ENCODE results near the gene KIN.
"Not testable (repeated sequence)": the region's sequence is repeated elsewhere in the genome, so short reads cannot be mapped to it uniquely, and the experiment has no call there.

Gene KIN

DNA sequence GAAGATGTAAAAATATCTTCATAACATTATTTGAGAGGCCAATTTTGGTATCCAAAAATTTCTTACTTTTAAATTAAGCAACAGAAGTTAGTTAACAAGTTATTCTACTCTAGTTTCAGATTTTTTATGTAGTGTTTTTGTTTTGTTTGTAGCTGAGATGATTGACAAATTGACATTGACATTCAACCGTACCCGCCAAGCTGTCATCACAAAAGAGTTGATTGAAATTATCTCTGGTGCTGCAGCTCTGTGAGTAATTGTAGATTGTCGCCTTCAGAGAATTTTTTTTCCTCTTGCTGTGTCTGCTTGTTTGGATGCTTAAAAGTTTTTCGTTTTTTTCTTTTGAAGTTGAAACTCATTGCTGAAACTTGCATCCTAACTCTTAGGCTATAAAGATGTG is 14.8 kb upstream of the KIN start:
- H3K4me3 ChIP-seq (ENCODE audit: low read depth in 1 of 2, low read length in 2 of 2), result no peak overlapping the region
- H3K27ac ChIP-seq (ENCODE audit: low read depth, low read length), result no peak overlapping the region
- H3K9me3 ChIP-seq (ENCODE audit: control insufficient read depth in 1 of 2, low read length in 2 of 2), result no peaks in the 10 kb centered on the region
- H3K4me1 ChIP-seq (ENCODE audit: control insufficient read depth in 1 of 2, insufficient read depth in 2 of 2, low read length in 2 of 2), result no peaks in the 10 kb centered on the region
- peaks cover 46 to 74% of the 10 kb centered on the region in 2 donors for H3K36me3 ChIP-seq (ENCODE audit: control insufficient read depth in 1 of 2, insufficient read depth in 2 of 2, low read length in 2 of 2)
- H3K9ac ChIP-seq (ENCODE audit: low read depth in 1 of 2, low read length in 2 of 2), result no peak overlapping the region
- H3K27me3 ChIP-seq (ENCODE audit: control insufficient read depth in 1 of 2, insufficient read depth in 2 of 2, low read length in 2 of 2), result no peaks in the 10 kb centered on the region

DNA sequence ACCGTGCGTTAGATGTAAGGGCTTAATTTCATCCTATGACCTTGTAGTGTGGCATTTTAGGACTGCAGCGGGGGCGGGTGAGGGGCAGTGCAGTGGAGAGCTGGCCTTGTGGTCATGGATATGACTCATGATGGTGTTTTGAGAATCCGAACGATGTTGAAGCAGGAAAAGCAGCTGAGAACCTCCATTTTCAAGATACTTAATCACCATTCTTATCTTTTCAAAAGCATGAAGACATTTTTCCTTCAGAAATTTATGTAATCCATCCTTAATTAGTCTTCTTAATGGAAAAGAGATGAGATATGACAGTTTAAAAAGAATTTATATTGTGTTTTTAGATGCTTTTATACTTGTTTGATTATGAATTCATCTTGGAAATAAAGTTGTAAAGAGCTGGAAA is 9.8 kb upstream of the KIN start:
- Histone ChIP-seq H3K9me3 (ENCODE audit: control insufficient read depth in 1 of 2, low read length in 2 of 2) (no peaks in the 10 kb centered on the region), H3K36me3 (ENCODE audit: control insufficient read depth in 1 of 2, insufficient read depth in 2 of 2, low read length in 2 of 2) (peaks cover 34 to 51% of the 10 kb centered on the region in 2 donors), H3K4me3 (ENCODE audit: low read depth in 1 of 2, low read length in 2 of 2) (no peak overlapping the region), H3K4me1 (ENCODE audit: control insufficient read depth in 1 of 2, insufficient read depth in 2 of 2, low read length in 2 of 2) (peaks cover 0 to 6% of the 10 kb centered on the region in 2 donors), H3K9ac (ENCODE audit: low read depth in 1 of 2, low read length in 2 of 2) (no peak overlapping the region), H3K27ac (ENCODE audit: low read depth, low read length) (no peak overlapping the region), H3K27me3 (ENCODE audit: control insufficient read depth in 1 of 2, insufficient read depth in 2 of 2, low read length in 2 of 2) (no peaks in the 10 kb centered on the region)

DNA sequence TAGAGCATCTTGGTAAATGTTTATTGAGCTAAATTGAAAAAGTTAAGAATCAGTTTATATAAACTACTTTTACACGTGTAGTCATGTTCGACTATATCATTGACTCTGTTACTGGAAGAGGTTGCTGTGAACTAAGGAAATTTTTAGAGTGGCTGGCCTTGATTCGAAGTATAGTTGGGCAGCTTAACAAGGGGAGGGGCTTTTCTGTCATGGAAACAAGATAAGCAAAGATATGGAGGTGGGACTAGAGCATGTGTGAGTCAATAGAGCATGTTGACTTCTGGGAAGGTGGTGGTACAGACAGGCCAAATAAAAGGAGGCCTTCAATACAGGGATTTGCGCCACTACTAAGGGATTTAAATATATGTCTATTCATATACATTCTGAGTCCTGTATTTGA is 7.8 kb upstream of the KIN start:
- H3K27ac ChIP-seq (ENCODE audit: low read depth, low read length), result no peak overlapping the region
- peaks cover 0 to 16% of the 10 kb centered on the region in 2 donors for H3K4me1 ChIP-seq (ENCODE audit: control insufficient read depth in 1 of 2, insufficient read depth in 2 of 2, low read length in 2 of 2)
- H3K9me3 ChIP-seq (ENCODE audit: control insufficient read depth in 1 of 2, low read length in 2 of 2), result no peaks in the 10 kb centered on the region
- H3K36me3 ChIP-seq (ENCODE audit: control insufficient read depth in 1 of 2, insufficient read depth in 2 of 2, low read length in 2 of 2), result peaks cover 24 to 36% of the 10 kb centered on the region in 2 donors
- no peak overlapping the region for H3K4me3 ChIP-seq (ENCODE audit: low read depth in 1 of 2, low read length in 2 of 2)
- no peak overlapping the region for H3K9ac ChIP-seq (ENCODE audit: low read depth in 1 of 2, low read length in 2 of 2)
- H3K27me3 ChIP-seq (ENCODE audit: control insufficient read depth in 1 of 2, insufficient read depth in 2 of 2, low read length in 2 of 2), result no peaks in the 10 kb centered on the region

DNA sequence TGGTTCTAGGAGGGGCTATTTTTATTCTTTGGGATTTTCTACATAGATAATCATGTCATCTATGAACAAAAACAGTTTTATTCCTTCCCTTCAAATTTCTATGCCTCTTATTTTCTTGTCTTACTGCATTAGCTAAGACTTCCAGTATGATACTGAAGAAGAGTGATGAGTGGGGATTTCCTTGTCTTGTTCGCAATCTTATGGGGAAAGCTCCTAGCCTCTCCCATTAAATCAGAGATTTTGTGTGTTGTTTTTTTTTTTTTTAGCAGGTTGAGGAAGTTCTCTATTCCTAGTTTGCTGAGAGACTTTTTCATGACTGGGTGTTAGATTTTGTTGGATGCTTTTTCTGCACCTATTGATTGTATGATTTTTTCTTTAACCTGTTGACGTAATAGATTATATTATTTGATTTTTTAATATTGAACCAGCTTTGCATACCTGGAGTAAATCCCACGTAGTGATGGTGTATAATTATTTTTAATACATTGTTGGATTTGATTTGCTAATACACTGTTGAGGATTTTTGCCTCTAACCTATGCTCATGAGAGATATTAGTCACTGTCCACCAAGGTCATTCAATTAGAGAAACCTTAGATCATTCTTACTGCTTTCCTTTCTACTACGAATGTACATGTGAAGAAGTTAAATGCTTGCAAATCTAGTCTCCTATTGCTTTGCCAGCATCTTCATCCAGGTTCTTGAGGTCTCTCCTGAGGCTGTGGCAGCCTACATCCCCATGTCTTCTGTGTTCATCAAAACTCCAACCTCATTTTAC is 6.6 kb upstream of the KIN start:
- no peak overlapping the region for H3K9ac ChIP-seq (ENCODE audit: low read depth in 1 of 2, low read length in 2 of 2)
- no peaks in the 10 kb centered on the region for H3K27me3 ChIP-seq (ENCODE audit: control insufficient read depth in 1 of 2, insufficient read depth in 2 of 2, low read length in 2 of 2)
- H3K27ac ChIP-seq (ENCODE audit: low read depth, low read length), result no peak overlapping the region
- peaks cover 6 to 27% of the 10 kb centered on the region in 2 donors for H3K4me1 ChIP-seq (ENCODE audit: control insufficient read depth in 1 of 2, insufficient read depth in 2 of 2, low read length in 2 of 2)
- no peaks in the 10 kb centered on the region for H3K9me3 ChIP-seq (ENCODE audit: control insufficient read depth in 1 of 2, low read length in 2 of 2)
- H3K4me3 ChIP-seq (ENCODE audit: low read depth in 1 of 2, low read length in 2 of 2), result no peak overlapping the region
- H3K36me3 ChIP-seq (ENCODE audit: control insufficient read depth in 1 of 2, insufficient read depth in 2 of 2, low read length in 2 of 2), result peaks cover 20 to 27% of the 10 kb centered on the region in 2 donors

DNA sequence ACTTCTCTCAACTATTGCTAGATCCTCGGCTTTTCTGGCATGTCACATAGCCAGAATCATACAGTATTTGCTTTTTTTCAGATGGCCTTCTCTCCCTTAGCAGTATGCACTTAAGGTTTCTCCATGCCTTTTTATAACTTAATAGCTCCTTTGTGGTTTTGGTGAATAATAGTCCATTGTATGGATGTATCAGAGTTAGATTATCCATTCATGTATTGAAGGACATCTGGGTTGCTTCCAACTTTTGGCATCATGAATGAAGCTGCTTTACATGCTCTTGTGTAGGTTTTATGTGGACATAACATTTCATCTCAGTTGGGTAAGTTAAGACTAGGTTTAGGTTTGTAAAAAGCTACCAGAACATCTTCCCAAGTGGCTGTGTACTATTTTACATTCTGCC is 4.7 kb upstream of the KIN start:
- peaks cover 9 to 17% of the 10 kb centered on the region in 2 donors for H3K36me3 ChIP-seq (ENCODE audit: control insufficient read depth in 1 of 2, insufficient read depth in 2 of 2, low read length in 2 of 2)
- no peaks in the 10 kb centered on the region for H3K9me3 ChIP-seq (ENCODE audit: control insufficient read depth in 1 of 2, low read length in 2 of 2)
- no peak overlapping the region for H3K27ac ChIP-seq (ENCODE audit: low read depth, low read length)
- H3K4me3 ChIP-seq (ENCODE audit: low read depth in 1 of 2, low read length in 2 of 2), result no peak overlapping the region
- peaks cover 17 to 32% of the 10 kb centered on the region in 2 donors for H3K4me1 ChIP-seq (ENCODE audit: control insufficient read depth in 1 of 2, insufficient read depth in 2 of 2, low read length in 2 of 2)
- H3K27me3 ChIP-seq (ENCODE audit: control insufficient read depth in 1 of 2, insufficient read depth in 2 of 2, low read length in 2 of 2), result no peaks in the 10 kb centered on the region
- H3K9ac ChIP-seq (ENCODE audit: low read depth in 1 of 2, low read length in 2 of 2), result no peak overlapping the region

DNA sequence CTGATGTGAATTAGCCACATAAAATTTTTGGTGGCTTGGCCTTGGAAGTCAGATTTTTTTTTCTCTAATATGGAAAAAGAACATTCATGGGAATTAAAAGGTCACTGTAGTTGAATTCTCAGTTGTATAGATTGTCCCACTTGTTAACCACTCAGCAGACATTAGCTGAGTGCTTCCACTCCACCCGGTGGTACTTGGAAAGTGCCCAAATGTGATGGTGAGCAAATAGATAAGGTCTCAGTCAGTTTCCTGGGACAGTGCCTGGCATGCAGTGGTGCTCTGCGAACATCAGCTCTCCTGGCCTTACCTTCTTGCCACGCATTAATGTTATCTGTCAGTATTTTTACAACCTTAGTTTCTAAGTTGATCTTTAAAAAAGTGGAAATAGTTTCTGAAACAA is 1.6 kb upstream of the KIN start:
- Histone ChIP-seq H3K9ac (ENCODE audit: low read depth in 1 of 2, low read length in 2 of 2) (peak overlapping the region; percentile 87 to 97), H3K9me3 (ENCODE audit: control insufficient read depth in 1 of 2, low read length in 2 of 2) (no peaks in the 10 kb centered on the region), H3K27me3 (ENCODE audit: control insufficient read depth in 1 of 2, insufficient read depth in 2 of 2, low read length in 2 of 2) (no peaks in the 10 kb centered on the region), H3K27ac (ENCODE audit: low read depth, low read length) (no peak overlapping the region), H3K4me3 (ENCODE audit: low read depth in 1 of 2, low read length in 2 of 2) (peak overlapping the region; percentile 94 to 98), H3K4me1 (ENCODE audit: control insufficient read depth in 1 of 2, insufficient read depth in 2 of 2, low read length in 2 of 2) (peaks cover 26 to 38% of the 10 kb centered on the region in 2 donors), H3K36me3 (ENCODE audit: control insufficient read depth in 1 of 2, insufficient read depth in 2 of 2, low read length in 2 of 2) (peaks cover 0 to 8% of the 10 kb centered on the region in 2 donors)

DNA sequence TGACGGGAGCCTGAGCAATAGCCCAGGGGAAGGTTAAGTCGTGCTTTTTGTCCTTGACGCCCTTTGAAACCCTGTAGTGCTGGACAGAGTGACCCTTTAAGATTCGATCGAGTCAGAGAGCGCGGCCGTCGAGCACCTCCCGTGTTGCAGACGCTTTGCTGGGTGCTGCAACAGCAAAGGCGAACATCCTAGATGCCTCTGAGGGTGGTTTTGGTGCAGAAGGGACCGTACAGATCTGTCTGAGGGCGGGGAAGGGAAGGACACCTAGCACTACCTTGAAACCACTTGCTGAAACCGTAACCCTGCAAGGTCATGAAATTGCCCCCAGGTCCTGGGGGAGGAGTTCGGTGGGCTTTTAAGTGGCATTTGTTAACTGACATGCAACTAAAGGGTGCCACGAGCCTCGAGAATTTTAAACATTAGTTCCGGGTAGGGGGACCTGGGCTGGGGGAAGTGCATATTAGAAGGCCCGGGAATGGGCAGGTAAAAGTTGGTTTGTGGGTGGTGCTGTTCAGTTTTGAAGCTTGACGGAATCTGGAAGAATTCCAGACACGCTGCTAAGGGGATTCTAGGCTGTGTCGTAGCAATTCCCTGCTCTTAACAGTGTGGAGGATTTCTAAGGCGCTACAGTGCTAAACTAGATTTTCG is 970 bp upstream of the KIN start:
- Histone ChIP-seq H3K9ac (ENCODE audit: low read depth in 1 of 2, low read length in 2 of 2) (peak overlapping the region; percentile 87 to 97), H3K36me3 (ENCODE audit: control insufficient read depth in 1 of 2, insufficient read depth in 2 of 2, low read length in 2 of 2) (peaks cover 0 to 8% of the 10 kb centered on the region in 2 donors), H3K4me1 (ENCODE audit: control insufficient read depth in 1 of 2, insufficient read depth in 2 of 2, low read length in 2 of 2) (peaks cover 26 to 36% of the 10 kb centered on the region in 2 donors)

DNA sequence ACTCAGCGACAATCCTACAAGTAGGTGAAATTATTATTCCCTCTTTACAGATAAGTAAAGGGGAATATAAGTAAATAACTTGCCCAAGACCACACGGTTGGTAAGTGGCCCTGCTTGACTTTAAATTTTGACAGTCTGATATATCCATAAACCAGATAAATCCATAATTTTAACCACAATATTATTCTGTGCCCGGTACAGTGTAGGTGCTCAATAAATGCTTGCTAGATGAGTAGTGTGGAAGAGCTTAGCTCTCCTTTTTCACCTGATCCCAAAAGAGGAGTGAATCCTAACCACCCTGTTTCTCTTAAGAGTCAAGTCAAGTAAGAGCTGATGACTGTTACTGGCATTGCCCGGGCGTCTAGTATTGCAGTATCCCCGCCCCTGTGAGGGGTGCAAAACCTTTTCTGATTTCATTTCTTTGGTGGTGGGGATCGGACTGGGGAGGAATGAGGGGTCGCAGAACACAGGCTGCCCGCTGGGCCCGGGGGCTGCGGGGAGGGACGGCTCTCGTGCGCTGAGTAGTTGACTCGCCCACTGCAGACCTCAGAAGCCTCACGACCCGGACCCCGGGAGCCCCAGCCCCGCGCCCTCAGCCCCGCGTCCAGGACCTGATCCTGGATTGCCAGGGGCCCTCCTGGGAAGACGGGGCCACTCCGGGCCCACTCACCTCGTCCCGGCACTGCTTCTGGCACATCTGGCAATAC is 490 bp downstream of the KIN start:
- peak overlapping the region; percentile 94 to 98 for H3K4me3 ChIP-seq (ENCODE audit: low read depth in 1 of 2, low read length in 2 of 2)
- H3K4me1 ChIP-seq (ENCODE audit: control insufficient read depth in 1 of 2, insufficient read depth in 2 of 2, low read length in 2 of 2), result peaks cover 26 to 31% of the 10 kb centered on the region in 2 donors
- H3K27me3 ChIP-seq (ENCODE audit: control insufficient read depth in 1 of 2, insufficient read depth in 2 of 2, low read length in 2 of 2), result no peaks in the 10 kb centered on the region
- peaks cover 0 to 3% of the 10 kb centered on the region in 2 donors for H3K36me3 ChIP-seq (ENCODE audit: control insufficient read depth in 1 of 2, insufficient read depth in 2 of 2, low read length in 2 of 2)
- peak overlapping the region; percentile 87 to 97 for H3K9ac ChIP-seq (ENCODE audit: low read depth in 1 of 2, low read length in 2 of 2)
- H3K27ac ChIP-seq (ENCODE audit: low read depth, low read length), result peak overlapping the region; percentile 48
- no peaks in the 10 kb centered on the region for H3K9me3 ChIP-seq (ENCODE audit: control insufficient read depth in 1 of 2, low read length in 2 of 2)

More for the DNA sequence above, 970 bp upstream of the KIN start:
- no peaks in the 10 kb centered on the region for H3K27me3 ChIP-seq (ENCODE audit: control insufficient read depth in 1 of 2, insufficient read depth in 2 of 2, low read length in 2 of 2)
- H3K4me3 ChIP-seq (ENCODE audit: low read depth in 1 of 2, low read length in 2 of 2), result peak overlapping the region; percentile 94 to 98
- H3K9me3 ChIP-seq (ENCODE audit: control insufficient read depth in 1 of 2, low read length in 2 of 2), result no peaks in the 10 kb centered on the region
- H3K27ac ChIP-seq (ENCODE audit: low read depth, low read length), result peak overlapping the region; percentile 66

DNA sequence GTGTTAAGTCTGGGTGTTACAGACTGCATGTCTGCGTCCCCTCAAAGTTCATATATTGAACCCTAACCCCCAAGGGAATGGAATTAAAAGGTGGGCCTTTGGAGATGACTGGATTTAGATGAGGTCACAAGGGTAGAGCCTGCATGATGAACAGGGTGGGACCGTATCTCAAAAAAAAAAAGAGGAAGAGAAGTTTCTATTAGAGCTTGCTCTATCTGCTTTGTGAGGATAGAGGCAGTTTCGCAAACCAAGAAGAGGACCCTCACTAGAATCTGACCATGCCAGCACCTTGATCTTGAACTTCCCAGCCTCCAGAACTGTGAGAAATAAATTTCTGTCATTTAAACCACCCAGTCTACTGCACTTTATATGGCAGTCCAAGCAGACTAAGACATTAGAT is 1.4 kb downstream of the KIN start:
- H3K27ac ChIP-seq (ENCODE audit: low read depth, low read length), result no peak overlapping the region
- H3K27me3 ChIP-seq (ENCODE audit: control insufficient read depth in 1 of 2, insufficient read depth in 2 of 2, low read length in 2 of 2), result no peaks in the 10 kb centered on the region
- no peaks in the 10 kb centered on the region for H3K36me3 ChIP-seq (ENCODE audit: control insufficient read depth in 1 of 2, insufficient read depth in 2 of 2, low read length in 2 of 2)
- H3K4me3 ChIP-seq (ENCODE audit: low read depth in 1 of 2, low read length in 2 of 2), result peak overlapping the region; percentile 94 to 98
- peaks cover 25 to 26% of the 10 kb centered on the region in 2 donors for H3K4me1 ChIP-seq (ENCODE audit: control insufficient read depth in 1 of 2, insufficient read depth in 2 of 2, low read length in 2 of 2)
- no peaks in the 10 kb centered on the region for H3K9me3 ChIP-seq (ENCODE audit: control insufficient read depth in 1 of 2, low read length in 2 of 2)
- H3K9ac ChIP-seq (ENCODE audit: low read depth in 1 of 2, low read length in 2 of 2), result peak overlapping the region in 1 of 2 donors; percentile 87

DNA sequence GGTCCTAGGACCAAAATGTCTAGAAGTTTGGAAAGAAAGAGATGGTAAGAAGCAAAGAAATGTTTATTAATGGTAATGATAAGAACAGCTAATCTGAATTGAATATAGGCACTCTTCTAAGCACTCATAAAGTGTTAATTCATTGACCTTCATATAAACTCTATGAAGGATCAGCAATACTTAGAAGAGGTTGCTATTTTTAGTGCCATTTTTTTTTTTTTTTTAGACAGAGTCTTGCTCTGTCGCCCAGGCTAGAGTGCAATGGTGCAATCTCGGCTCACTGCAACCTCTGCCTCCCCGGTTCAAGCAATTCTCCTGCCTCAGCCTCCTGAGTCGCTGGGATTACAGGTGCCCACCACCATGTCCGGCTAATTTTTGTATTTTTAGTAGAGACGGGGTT is 5.6 kb downstream of the KIN start:
- not testable (repeated sequence) for H3K9me3 ChIP-seq (ENCODE audit: control insufficient read depth in 1 of 2, low read length in 2 of 2); H3K4me1 ChIP-seq (ENCODE audit: control insufficient read depth in 1 of 2, insufficient read depth in 2 of 2, low read length in 2 of 2); H3K9ac ChIP-seq (ENCODE audit: low read depth in 1 of 2, low read length in 2 of 2); H3K27ac ChIP-seq (ENCODE audit: low read depth, low read length); H3K4me3 ChIP-seq (ENCODE audit: low read depth in 1 of 2, low read length in 2 of 2); H3K27me3 ChIP-seq (ENCODE audit: control insufficient read depth in 1 of 2, insufficient read depth in 2 of 2, low read length in 2 of 2)
- H3K36me3 ChIP-seq (ENCODE audit: control insufficient read depth in 1 of 2, insufficient read depth in 2 of 2, low read length in 2 of 2), result peaks cover 5 to 38% of the 10 kb centered on the region in 2 donors
